Bronchial epithelial cell (primary cell): ENCODE measurements around the gene USP44. TPM values are rescaled to one million over a fixed set of nuclear protein-coding genes. Genes with fewer than 3 reads are reported as not detected.

ENCODE experiments used
- DNase-seq: peaks from one replicate; pipeline ENCODE4 v3.0.0-alpha.2; 2010; ENCODE audit warnings: low read depth
- FAIRE-seq: peaks from 2 replicates; lab custom pipeline; 2011; peaks lifted over from hg19 to GRCh38; lab: Jason Lieb, UNC
- H3K27me3 ChIP-seq: 2 replicates; pipeline ENCODE4 v1.5.1; 2011; ENCODE audit warnings: low read length; ENCODE audit not compliant: control insufficient read depth, insufficient read depth
- H3K36me3 ChIP-seq: 2 replicates; pipeline ENCODE4 v1.5.1; 2011; ENCODE audit warnings: low read length; ENCODE audit not compliant: control insufficient read depth, insufficient read depth
- H3K4me3 ChIP-seq: 2 replicates; pipeline ENCODE4 v1.5.1; 2011; ENCODE audit warnings: mild to moderate bottlenecking, low read depth, low read length, control low read depth
- CTCF ChIP-seq: IDR thresholded peaks from 2 replicates; pipeline ENCODE4 v1.5.1; 2011; ENCODE audit warnings: mild to moderate bottlenecking, moderate library complexity, low read length, control low read depth, inconsistent platforms; ENCODE audit not compliant: insufficient read depth, severe bottlenecking
- total RNA-seq: library from RNA; depleted of rRNA; stranded (reverse); fragments of >200 nt; gene quantifications from 2 replicates; pipeline ENCODE4 v1.2.1, GENCODE V29; 2014

The USP44 gene
- total RNA-seq, 1 donor from 2014 or later: 0.26 TPM

GRCh38 chr12:95551913-95552516, 739 bp upstream of the USP44 start:
- Histone ChIP-seq H3K36me3 (no peaks in the 10 kb centered on the region), H3K4me3 (no peak overlapping the region), H3K27me3 (peaks cover 23% of the 10 kb centered on the region)
- TF ChIP-seq CTCF: no peak
- FAIRE-seq: no peak
- no peak for DNase-seq

DNA sequence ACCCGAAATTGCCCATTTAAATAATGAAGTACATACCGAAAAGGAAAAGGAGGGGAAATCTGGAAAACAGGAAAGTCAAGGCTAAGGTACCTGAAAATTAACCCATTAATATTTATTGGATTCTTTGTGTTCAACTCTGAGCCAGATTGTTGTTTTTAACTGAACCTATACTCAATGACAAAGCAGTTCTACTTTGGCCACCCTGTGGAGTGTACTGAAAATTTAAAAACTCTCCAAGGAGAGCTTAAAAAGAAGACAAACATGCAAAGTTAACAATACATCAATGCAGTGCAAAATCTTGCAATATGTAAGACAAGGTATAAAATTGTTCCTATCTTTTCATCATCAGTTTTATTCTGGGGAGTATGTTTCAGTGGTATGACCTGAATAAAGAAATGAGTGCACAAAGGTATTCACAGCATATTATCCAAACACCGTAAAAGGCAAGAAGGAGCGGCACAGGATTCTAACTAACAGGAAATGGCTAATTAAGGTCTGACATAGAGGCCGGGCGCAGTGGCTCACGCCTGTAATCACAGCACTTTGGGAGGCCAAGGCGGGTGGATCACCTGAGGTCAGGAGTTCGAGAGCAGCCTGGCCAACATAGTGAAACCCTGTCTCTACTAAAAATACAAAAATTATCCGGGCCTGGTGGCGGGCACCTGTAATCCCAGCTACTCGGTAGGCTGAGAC, 1.7 kb downstream of the USP44 start:
- DNase-seq (no peak), FAIRE-seq (no peak)
- peaks cover 23% of the 10 kb centered on the region for H3K27me3 ChIP-seq
- TF ChIP-seq CTCF: no peak
- no peaks in the 10 kb centered on the region for H3K36me3 ChIP-seq
- H3K4me3 ChIP-seq: no peak overlapping the region

DNA sequence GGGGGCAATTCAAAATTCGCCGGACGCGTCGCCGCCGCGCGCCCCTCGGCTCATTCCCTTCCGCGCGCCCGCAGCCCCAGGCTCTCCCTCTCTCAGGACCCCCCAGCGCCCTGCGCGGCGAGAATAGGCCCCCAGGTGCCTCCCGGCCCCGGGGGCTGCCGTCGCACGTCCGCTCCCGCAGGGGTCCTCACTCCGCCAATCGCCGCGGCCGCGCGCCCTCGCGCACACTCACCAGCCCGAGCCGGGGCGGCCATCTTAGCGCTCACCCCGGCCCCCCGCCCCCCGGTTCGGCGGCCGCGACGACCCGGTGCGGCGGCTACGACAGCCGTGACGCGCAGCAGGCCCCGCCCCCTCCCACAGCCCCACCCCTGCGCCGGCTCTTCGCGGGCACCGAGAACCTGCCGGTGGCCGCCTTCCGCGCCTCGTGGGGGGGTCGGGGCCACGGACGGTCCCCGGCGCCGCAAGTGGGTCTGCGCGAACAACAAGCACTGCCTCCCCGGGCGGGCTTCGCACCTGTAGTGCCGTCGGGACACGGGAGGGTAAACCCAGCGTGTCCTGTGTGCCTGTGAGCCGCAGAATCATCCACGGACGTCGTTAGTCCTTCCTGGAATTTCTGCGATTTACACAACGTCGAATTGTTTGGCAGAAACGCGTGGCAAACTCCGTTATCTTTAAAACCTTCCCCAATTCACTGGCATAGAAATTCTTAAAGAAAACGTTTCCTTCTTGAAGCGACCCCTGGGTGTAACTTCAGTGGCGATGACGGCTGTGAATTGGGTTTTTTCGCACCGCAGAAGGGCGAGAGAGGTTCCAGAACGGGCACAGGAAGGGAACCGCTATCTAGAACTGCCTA, 2.5 kb downstream of the USP44 start:
- FAIRE-seq: no peak
- TF ChIP-seq CTCF: no peak
- Histone ChIP-seq H3K36me3 (no peaks in the 10 kb centered on the region), H3K4me3 (peak overlapping the region; percentile 36), H3K27me3 (peaks cover 23% of the 10 kb centered on the region)
- DNase-seq: no peak

DNA sequence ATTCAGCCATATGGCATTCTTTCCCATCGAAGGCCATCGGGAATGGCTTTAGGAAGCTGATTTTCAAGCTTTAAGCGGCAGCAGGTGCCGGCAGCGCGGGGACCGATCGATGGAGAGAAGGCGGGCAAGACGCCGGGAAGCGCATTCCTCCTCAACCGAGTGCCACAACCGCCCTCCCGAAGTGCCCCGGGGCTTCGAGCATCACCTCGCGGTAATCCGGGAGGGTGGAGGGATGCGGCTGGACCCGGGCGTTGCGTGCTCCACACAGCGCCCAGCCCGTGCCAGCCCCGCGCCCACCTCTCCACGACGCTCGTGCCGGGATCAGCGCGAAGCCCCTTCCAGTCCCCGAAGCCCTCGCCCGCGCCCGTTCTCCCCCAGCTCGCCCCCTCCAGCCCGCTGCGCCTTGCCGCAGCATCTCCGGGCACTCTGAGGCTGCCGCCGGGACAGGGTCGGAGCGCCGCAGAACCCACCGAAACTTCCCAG, 3.2 kb downstream of the USP44 start:
- H3K27me3 ChIP-seq: peaks cover 23% of the 10 kb centered on the region
- TF ChIP-seq CTCF: no peak
- no peak for DNase-seq

GRCh38 chr12:95547522-95548055, 3.7 kb downstream of the USP44 start:
- Histone ChIP-seq H3K36me3 (no peaks in the 10 kb centered on the region), H3K27me3 (peaks cover 23% of the 10 kb centered on the region), H3K4me3 (peak overlapping the region; percentile 36)
- no peak for TF ChIP-seq CTCF
- peak; percentile 25 for DNase-seq
- no peak for FAIRE-seq

More for the DNA sequence above, 3.2 kb downstream of the USP44 start:
- FAIRE-seq: no peak
- H3K4me3 ChIP-seq: peak overlapping the region; percentile 36
- no peaks in the 10 kb centered on the region for H3K36me3 ChIP-seq
